HepG2 (cell line): ENCODE results near the gene DPYSL3.

Source experiments
- CHD4 ChIP-seq: fragments of 200-600 bp; sonication (generic); IDR thresholded peaks from 2 replicates; pipeline ENCODE4 v1.7.0; 2017; ENCODE audit warnings: mild to moderate bottlenecking, low read length, borderline replicate concordance
- CTCF ChIP-seq: sonication (generic); formaldehyde crosslinking; IDR thresholded peaks from 2 replicates; pipeline ENCODE4 v1.5.0; 2020; ENCODE audit warnings: mild to moderate bottlenecking, missing genetic modification reagents, moderate library complexity
- ELF1 ChIP-seq: sonication (generic); formaldehyde crosslinking; IDR thresholded peaks from 2 replicates; pipeline ENCODE4 v1.4.0; 2020; ENCODE audit warnings: missing genetic modification reagents
- ETV6 ChIP-seq: sonication (generic); formaldehyde crosslinking; conservative IDR thresholded peaks from 2 replicates; pipeline ENCODE4 v1.4.0; 2020; ENCODE audit warnings: missing genetic modification reagents
- SMC3 ChIP-seq: IDR thresholded peaks from 2 replicates; pipeline ENCODE4 v1.6.1; 2011; ENCODE audit warnings: low read length, improper control_type of control experiment
- ZNF263 ChIP-seq: sonication (generic); formaldehyde crosslinking; IDR thresholded peaks from 2 replicates; pipeline ENCODE4 v1.4.0; 2020; ENCODE audit warnings: missing genetic modification reagents

GRCh38 chr5:147404706-147405105, 105.2 kb downstream of the DPYSL3 start:
- no peak for TF ChIP-seq ETV6
- no peak for TF ChIP-seq SMC3
- TF ChIP-seq ELF1 (CRISPR knock-in tag) = no peak
- no peak for TF ChIP-seq CHD4
- TF ChIP-seq ZNF263 (CRISPR knock-in tag) = no peak
- TF ChIP-seq CTCF = no peak
